Activated effector memory CD4-positive, alpha-beta T cell treated with anti-CD3 and anti-CD28 coated beads, Interleukin-2, amount 50 U/mL, for 16 hours (primary cell): Measurements from ENCODE around the gene CECR2.
"Not testable (repeated sequence)": the region's sequence is repeated elsewhere in the genome, so short reads cannot be mapped to it uniquely, and the experiment has no call there.

Experiments
- DNase-seq: peaks from one replicate; pipeline ENCODE4 v3.0.0-alpha.2; 2020

The CECR2 gene

DNA sequence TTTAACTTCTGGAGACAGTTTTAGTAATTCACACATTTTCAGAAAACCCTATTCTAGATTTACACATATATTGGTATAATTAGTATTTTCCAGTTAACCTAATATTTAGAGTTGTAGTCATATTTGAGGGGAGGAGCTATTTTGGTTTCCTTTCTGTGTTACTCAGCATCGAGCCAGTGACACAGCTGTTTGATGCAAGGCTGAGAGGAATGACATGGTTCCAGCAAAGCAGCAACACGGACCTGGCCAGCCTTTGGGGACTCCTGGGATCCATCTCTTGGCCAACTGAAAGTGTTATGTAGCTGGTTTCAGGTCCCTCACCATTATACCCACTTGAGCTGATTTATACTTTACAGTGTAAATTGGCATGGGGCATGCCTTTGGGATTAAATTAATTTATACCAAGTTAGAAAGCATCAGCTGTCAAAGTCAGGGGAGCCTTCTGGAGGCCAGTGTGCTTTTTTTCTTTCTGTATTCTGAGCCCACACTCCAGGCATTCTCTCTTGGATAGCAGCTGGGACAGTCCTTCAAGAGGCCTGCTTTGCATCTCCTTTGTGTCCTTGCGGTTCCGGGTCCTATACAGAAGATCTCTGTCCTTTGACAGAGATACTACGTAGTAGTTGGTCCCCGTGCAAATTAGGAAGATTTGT, 102.8 kb downstream of the CECR2 start:
- no peak for DNase-seq

DNA sequence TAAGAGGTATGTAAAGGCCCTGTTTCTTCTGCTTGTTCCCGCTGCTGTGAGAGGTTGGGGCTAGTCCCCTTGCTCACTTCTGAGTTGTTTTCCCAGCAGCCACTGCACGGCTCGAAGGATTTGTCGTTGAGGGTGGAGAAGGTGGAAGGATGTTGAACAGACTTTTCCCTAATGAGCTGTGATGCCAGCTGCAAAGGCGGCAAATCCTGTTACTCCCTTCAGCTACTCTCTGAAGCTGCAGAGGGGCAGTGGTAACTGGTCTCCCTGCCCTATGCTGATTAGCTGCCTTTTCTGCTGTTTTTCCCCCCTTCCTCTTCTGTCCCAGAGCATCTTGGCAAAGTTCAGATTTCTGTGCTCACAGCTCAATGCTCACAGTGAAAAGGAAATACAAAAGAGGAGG, 103.7 kb downstream of the CECR2 start:
- no peak for DNase-seq

DNA sequence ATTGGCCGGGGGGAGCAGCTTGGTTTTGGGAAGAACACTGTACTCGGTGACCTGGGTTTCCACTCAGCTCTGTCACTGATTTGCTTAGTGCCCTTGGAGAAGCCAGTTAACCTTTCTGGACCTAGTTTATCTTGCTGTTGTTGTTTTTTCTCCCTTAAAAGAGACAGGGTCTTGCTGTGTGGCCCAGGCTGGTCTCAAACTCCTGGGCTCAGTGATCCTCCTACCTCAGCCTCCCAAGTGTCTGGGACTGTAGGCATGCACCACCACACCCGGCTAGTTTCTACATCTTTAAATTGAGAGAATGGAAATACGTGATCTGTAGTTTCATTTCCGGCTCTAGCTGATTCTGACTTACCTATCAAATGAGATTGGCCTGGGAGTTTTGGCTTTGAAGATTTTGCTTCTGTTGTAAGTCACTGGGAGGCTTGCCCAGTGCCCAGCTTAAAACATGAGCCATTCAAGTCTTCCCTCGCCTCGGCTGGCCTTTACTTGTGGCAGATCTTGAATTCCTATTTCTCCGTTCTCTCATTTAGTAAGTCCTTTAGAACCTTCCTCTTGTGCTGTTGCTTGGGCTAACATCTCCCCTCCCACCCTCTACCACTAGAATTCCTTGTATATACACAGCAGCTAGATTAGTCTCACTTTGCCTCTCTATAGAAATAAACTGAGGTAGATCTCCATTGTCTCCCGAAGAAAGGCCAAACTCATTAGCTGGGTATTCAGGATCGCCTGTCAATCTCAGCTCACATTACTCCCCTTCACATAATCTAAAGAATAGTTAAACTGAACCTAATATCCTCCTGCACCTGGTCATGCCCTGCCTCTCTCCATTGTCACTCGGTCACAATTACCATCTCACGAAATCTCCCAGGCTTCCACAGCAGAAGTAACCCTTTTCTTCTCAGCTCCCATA, 106.3 kb downstream of the CECR2 start:
- DNase-seq = no peak

DNA sequence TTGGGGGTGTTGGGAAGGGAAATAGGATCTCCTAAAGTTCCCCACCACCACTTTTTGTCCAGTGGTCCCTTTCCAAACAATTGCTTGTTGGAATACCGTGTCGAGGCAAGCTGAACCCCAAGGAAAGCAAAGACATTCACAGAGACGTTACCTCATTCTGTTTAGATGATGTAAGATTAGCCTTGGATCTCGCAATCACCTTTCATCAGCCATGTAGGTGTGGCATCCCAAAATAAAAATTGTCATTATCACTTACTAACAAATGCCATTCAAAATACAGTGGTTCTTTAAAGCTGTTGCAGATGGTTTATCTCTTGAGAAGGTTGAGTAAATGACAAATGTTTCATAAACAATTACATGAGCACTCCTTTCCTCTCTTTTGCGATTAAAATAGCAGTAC, 107.6 kb downstream of the CECR2 start:
- DNase-seq = no peak

DNA sequence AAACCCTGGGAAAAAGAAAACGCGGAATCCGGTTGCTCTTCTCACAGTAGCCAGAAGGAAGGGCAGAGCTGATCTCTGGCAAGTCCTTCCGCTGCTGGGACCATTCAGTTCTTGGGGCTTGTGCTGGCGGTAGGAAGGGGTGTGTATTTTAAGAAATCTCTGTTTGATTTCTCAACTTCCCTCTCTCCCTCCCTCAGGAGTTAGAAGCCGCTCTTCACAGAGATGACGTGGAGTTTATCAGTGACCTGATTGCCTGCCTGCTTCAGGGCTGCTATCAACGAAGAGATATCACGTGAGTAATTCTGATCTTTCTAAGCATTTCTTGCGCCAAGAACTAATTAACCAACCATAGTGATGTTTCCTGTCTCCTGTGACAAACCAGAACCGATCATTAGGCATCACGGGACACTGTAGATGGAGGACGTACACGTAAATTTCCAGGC, 108.2 kb downstream of the CECR2 start:
- DNase-seq = no peak

DNA sequence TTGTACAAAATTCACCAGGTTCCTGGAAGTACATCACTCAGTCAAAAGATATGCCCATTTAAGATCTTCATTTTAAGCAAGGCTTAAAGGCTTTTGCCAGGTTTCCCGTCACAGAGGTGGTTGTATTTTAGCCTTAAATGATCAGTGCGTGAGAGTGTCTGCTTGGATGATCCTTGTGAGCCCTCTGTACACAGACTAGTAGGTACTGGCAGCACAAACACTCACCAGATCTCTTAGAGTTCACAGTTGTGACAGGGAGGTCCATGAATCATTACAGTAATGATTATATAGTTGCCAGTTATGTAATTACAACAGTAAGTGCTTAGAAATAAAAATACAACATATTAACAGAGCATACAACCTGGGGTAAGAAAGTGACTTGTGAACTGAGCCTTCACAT, 109.9 kb downstream of the CECR2 start:
- DNase-seq = no peak

DNA sequence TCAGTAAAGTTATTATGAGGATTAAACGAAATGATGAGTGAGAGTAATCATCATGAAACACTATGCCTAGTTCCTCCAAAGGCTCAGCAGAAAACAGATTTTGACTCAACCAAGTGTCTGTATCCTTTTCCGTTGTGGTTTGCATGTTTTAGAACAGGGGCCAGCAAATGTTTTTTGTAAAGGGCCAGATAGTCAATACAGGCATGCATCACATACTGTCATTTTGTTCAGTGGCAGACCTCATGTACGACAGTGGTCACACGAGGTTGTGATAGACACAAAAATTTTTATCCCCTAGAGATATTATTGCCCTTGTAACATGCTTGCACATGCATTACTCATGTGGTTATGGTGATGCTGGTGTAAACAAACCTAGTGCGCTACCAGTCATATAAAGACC, 112.2 kb downstream of the CECR2 start:
- DNase-seq = no peak

DNA sequence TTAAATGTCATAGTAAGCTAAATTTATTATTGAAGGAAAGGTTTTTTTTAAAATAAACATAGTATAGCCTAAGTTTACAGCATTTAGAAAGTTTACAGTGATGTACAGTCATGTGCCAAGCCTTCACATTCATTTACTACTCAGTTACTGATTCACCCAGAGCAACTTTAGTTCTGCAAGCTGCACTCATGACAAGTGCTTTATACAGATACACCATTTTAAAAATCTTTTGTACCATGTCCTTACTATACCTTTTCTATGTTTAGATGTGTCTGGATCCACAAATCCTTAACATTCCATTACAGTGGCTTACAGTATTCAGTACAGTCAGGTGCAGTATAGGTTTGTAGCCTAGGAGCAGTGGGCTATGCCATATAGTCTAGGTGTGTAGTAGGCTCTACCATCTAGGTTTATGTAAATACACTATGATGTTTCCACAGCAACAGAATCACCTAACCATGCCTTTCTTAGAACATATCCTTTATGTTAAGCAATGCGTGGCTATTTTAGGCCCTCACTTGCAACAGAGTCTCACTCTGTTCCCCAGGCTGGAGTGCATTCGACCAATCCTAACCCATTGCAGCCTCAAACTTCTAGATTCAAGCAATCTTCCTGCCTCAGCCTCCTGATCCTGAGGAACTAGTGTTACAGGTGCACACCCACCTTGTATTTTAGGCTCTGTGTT, 114.6 kb downstream of the CECR2 start:
- DNase-seq = no peak

DNA sequence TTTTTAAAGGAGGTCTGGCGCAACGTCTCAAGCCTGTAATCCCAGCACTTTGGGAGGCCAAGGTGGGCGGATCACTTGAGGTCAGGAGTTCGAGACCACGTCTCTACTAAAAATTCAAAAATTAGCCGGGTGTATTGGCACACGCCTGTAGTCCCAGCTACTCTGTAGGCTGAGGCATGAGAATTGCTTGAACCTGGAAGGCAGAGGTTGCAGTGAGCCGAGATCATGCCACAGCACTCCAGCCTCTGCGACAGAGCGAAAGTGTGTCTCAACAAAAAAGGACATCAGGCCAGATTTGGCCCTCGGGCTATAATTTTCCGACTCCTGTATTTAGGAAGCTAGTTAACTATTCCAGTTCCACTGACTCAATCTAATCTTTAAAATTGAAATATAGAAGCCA, 115.3 kb downstream of the CECR2 start:
- DNase-seq = no peak

DNA sequence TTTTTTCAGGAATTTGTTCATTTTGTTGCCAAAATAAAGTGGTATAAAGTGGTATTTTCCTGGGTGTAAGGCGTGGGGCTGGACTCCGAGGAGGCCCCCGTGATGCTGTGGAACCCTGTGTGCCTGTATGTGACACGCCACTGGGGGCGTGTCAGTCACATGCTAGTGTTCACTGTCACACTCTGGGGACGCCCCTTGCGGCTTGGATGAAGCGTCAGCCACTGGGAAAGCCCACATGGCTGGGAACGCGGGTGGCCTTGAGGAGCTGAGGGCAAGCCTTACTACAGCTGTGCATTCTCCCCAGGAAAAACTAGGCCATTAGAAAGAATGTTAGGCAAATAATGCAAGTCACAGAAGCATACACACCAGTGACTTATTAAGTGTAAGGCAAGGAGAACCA, 117.1 kb downstream of the CECR2 start:
- no peak for DNase-seq

DNA sequence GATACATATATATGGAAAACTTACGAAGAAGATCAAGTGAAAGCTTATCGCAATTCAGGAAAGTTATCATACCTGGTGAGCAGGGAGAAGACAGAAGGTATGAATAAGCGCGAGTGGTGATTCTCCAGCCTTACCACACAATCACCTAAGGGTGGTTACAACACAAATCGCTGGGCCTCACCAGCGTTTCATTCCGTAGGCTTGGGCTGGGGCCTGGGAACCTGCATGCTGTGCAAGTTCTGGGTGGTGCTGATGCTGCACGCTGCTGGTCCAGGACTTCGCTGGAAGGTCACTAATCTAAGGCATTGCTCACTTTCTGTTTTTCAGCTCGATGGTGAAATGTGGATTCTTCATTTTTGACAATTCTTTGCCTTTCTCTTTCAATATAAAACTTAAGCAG, 117.5 kb downstream of the CECR2 start:
- DNase-seq = no peak

DNA sequence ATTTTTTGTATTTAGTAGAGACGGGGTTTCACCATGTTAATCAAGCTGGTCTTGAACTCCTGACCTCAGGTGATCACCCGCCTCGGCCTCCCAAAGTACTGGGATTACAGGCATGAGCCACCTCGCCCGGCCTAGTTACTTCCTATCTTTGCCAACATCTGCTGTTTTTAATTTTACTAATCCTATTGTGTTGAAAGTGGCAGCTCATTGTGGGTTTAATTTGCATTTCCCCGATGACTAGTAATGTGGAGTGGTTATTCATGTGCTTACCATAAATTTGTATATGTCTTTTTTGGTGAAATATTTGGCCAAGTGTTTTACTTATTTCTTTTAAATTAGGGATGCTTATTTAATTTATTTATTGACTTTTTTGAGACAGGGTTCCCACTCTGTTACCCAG, 119.8 kb downstream of the CECR2 start:
- DNase-seq = no peak

DNA sequence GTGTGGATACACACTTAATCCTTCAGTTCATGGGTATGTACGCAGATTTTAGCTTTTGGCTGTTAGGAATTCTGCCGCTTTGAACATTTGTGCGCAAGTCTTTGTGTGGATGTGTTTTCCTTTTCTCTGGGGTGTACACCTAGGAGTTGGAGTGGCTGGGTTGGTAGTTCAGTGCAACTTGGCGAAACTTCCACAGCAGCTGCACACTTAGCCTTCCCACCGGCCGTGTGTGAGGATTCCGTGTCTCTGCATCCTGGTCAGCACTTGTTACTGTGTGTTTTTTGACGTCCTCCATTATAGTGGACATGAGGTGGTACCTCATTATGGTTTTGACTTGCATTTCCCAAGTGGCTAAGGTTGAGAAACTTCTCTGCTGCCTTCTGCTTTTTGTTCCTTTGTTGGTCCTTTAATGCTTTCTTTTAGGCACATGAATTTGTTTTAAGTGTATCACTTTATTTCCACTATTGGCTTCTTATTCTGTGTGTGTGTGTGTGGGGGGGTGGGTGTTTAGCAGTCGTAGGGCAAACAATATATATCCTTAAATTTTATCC, 121.9 kb downstream of the CECR2 start:
- no peak for DNase-seq

DNA sequence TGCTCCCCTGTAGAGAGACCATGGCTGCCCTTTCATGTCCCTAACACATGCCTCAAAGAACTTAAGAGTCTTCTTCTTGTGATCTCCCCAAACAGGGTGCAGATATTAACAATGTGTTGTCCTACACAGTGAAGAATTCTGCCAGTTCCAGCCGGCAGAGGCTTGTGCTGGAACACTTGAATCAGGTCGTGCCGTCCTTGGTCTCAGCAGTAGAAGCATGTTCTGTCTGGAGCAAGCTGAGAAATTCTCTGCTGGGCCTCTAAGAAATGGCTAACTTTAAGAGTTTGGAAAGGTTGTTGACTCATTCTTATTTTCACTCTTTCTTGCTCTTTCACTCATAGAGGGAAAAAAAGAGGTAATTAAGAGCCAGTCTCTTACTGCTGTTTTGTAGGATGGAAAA, 123.0 kb downstream of the CECR2 start:
- DNase-seq = no peak

DNA sequence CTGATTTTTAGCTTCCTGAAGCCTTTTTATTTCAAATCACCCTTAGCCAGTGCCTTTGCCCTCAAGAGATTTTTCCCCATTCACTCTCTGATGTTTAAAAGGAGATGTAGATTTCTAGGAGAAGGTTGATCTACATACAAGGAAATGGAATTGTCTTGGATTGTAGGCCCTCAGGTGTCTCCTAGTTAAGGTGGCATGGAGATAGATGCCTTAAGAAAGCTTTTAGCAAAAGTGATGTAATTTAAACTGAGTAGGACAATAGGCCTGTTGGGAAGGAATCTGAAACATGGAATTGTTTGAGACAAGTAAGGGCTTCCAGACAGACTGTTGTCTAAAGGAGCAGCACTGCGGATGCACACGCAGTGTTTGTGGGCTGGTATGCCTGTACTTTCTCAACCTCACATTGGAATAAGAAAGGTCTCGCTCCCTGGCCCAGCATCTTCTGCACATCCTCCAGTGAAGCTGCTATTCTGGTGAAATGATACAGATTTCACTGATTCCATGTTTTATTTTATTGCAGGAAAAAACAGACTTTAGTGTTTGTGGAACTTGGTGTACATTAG, 124.2 kb downstream of the CECR2 start:
- DNase-seq = no peak

DNA sequence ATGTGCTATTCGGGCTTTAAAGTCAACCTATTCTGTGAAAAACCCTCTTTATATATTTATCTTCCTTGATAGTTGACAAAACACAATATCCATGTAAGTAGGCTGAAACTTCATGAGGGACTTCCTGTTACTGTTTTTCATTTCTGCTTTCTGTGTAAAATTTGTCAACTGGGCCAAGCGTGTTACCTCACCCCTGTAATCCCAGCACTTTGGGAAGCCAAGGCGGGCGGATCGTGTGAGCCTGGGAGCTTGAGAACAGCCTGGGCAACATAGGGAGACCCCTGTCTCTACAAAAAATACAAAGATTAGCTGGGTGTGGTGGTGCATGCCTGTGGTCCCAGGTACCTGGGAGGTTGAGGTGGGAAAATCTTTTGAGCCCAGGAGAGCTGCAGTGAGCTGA, 127.6 kb downstream of the CECR2 start:
- no peak for DNase-seq

DNA sequence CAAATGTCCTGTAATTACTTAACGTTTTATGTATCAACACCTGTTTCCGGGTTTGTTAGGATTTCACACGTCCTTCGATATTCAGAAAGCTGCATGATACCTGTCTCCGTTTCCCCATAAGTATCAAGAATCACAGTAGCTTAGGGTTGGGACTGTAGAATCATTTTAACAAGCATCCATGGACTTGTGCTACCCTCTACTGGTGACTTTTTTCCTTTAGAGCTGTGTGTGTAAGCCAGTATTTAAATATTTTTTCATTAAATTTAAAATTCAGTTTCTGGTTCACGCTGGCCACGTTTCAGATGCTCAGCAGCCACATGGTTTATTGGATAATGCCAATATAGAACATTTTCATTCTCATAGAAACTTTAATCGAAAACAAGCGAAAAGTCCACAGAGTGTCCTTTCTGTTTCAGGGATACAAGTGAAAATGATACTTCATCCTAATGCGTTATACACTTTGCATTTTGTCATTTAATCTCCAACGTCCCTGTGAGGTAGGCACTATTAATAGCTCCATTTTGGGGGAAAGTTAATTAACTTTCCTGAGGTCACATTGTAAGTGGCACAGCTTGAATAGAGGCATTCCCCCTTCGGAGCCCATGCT, 132.5 kb downstream of the CECR2 start:
- no peak for DNase-seq

DNA sequence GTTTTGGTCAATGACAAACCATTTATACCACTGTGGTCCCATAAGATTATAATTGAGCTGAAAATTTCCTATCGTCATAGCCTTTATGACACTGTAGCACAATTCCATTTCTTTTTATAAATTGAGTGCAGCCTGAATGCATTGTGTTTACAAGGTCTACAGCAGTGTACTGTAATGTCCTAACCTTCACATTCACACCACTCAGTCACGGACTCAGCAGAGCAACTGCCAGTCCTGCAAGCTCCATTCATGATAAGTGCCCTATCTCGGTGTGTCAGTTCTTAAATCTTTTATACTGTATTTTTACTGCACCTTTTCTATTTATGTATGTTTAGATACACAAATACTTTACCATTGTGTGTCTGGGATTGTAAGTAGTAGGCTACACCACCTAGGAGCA, 138.8 kb downstream of the CECR2 start:
- no peak for DNase-seq

DNA sequence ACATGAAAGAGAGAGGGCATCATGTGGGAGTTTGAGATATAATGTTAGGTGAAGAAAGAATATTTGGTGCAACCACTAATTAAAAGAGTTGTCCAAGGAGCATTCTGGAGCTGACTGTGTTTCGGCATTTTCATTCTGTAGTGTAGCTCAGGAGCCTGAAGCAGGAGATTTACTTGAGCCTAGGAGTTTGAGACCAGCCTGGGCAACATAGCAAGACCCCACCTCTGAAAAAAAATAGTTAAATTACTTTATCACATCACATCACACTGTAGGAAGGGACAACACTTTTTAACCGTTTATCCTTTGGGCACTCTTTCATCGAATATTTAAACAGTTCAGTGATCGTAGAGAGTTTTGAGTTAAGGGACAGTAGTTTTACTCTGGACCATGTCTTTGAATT, 143.7 kb downstream of the CECR2 start:
- no peak for DNase-seq

DNA sequence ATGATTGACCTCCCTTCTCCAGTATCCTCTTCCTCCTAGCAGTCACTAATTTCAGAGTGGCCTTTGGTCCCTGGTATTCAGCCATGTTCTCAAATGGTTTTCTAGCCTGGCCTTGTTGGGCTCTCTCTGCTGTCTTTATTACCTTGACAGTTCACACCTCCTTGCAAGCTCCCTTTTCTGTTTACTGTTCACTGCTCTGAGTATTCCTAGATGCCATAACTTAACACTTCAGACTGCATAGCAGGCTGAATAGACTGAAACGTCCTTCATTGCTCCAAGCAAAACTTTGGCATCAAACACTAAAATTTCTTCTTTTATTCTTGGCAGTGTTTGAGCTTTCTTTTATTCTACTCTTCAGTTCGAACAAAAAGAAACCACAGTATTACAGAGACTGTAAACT, 144.4 kb downstream of the CECR2 start:
- DNase-seq = no peak

DNA sequence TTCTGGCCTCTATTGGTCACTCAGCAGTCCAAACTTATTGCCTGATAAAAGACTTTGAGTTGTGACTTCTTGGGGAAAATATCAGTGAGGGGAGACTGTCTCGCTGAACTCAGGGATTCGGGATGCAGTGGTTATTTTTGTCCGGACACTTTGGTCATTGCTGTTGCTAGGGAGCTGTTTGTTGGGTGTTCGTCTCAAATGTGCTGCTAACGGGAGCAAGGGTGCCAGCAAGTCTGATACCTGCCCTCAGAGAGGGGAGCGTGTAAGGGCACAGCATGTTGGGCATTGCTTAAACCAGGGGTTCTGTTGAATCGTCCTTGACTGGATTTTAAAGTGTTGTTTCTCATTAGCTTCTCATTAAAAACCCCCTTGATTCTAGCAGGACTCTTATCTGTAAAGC, 144.8 kb downstream of the CECR2 start:
- DNase-seq = no peak

DNA sequence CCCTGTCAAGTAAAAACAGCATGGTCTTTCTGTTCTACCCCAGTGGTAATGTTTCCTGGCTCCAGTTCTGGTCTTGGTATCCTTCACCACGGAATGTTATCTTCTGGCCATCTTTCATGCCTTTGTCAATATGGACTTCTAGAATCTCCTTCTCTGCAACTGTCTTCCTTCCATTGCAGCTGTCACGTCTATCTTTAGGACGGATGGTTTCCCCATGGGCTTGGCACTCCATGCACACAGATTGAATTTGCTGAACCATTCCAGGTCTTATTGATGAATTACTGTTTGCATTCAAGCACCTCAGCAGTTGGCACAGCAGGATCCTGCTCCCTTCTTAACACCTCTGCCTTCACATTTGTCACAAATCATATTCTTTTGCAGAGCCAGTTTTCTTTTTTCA, 149.1 kb downstream of the CECR2 start:
- DNase-seq = no peak

DNA sequence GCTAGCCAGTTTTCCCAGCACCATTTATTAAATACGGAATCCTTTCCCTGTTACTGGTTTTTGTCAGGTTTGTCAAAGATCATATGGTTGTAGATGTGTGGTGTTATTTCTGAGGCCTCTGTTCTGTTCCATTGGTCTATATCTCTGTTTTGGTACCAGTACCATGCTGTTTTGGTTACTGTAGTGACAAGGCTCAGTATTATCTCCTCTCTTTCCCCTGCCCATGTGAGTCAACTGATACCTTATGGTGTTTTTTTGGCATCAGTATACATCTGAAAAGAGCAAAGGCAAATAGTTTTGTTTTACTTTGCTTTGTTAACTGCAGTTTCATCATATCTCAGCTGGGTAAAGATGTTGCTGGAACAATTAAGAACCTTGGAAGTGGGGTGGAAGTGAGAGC, 152.7 kb downstream of the CECR2 start:
- DNase-seq = not testable (repeated sequence)
